GM21529 (cell line): ENCODE results near the gene MYH9.
"Not testable (repeated sequence)": the region's sequence is repeated elsewhere in the genome, so short reads cannot be mapped to it uniquely, and the experiment has no call there.

Experiments
- ATAC-seq: cut with Tn5 transposase; IDR thresholded peaks from one replicate; pipeline ENCODE4 v1.9.1; 2021; ENCODE audit not compliant: unreplicated experiment

MYH9 gene

GRCh38 chr22:36415415-36416168 is 27.8 kb upstream of the MYH9 start:
- no peak for ATAC-seq

- ATAC-seq = no peak
Observed at GRCh38 chr22:36413022-36413775, 25.4 kb upstream of the MYH9 start.

DNA sequence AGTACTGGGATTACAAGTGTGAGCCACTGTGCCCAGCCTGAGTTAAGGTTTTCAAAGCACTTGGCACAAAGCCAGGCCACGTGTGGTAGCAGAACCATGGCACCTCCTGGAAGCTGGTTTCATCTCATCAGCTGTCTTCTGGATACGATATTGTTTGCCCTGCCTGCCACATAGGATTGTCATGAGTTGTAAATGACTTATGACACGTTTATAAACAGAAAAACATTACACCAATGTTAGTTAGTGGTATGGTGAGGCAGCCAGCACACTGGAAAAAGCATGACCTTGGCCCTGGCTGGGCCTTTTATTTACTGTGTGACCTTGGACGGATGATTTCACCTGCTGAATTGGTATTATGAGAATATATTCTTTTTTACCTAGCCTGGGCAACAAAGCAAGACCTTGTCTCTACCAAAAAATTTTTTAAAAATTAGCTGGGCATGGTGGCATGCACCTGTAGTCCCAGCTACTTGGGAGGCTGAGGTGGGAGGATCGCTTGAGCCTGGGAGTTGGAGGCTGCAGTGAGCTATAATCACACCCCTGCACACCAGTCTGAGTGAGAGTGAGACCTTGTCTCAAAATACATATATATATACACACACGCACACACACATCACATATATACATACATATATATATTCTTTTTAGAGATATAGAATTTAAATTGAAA is 24.0 kb upstream of the MYH9 start:
- no peak for ATAC-seq

DNA sequence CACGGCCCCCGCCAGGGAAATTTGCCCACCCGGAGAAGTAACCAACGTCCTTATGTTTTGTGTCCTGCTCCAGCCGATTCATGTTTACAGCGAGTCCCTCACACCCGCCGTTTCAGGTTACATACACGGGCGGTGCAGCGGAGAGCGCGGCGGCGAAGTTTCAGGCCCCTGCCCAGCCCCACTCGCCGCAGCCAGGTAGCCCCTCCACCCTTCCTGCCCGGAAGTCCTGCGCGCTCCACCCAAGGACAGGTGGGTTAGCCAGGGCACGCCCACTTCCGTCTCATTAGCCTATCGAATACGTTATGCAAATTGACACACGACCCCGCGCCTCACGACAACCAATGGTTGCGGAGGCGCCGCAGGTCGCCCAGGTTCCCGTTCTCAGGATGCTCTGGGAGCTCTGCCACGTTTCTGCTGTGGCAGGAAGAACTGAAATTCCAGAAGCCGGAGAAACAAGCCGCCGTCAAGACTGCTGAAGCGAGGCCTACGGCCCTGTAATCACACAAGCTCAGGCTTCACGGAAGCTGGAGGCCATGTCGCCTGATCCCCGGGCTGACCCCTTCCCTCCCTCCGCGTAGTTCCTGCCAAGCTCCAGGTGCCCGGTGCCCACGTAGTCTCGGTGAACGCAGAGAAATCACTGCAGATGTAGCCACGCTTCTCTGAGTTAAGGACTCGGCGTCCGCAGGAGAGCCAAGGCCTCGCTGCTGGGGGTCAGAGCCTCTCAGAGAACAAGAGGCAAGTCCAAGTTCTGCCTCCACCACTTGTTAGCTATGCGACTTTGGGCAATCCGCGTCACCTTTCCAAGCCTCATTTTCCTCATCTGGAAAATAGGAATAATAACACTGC is 22.4 kb upstream of the MYH9 start:
- no peak for ATAC-seq

GRCh38 chr22:36409554-36409910 is 21.8 kb upstream of the MYH9 start:
- ATAC-seq = not testable (repeated sequence)

GRCh38 chr22:36409056-36409455 is 21.3 kb upstream of the MYH9 start:
- no peak for ATAC-seq

- no peak for ATAC-seq
Observed at GRCh38 chr22:36406721-36407120, 19.0 kb upstream of the MYH9 start.

DNA sequence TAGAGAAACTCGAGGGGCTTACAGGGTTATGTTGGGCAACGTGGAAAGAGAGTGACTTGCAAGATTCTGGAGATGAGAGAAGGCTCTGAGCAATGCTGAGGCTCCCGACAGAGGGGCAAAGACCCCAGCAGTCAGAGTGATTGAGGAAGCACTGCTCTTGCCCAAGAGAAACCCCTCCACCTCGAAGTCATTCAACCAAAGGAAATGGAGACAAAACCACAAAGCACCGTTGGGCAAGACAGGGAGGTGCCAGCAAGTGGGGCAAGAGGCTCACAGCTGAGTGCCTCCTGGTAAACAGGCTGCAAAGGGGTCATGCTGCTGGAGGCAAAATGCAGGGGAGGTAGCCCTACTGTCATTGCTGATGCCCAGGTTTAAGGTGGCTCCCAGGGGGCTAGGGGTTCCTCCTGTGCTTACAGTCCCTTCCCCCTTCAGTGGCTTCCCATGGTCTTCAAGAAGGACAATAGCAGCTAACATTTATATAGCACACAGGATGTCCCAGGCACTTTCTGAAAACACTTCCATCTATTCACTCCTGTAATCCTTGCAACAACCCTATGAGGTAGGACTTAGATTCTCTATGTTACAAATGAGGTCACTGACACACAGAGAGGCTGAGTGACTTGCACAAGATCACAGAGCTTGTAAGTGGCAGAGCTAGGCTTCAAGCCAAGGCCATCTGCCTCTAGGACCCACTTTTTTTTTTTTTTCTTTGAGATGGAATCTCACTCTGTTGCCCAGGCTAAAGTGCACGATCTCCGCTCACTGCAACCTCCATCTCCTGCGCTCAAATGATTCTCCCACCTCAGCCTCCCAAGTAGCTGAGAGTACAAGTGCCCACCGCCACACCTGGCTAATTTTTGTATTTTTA is 18.1 kb upstream of the MYH9 start:
- ATAC-seq = no peak

DNA sequence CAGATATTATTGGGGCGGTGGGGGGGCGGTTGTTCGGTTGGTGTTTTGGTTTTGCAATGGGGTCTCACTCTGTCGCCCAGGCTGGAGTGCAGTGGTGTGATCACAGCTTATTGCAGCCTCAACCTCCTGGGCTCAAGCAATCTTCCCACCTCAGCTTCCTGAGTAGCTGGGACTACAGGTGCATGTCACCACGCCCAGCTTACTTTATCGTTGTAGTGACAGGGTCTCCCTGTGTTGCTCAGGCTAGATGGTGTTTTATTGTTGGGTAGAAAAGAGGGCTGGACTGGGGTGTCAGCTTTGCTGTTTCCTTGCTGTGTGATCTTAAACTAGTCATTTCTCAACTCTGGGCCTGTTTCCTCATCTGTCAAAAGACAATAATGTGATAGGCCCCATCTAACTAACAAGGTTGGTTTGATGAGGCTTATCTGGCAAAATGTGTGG is 17.5 kb upstream of the MYH9 start:
- ATAC-seq = no peak

- no peak for ATAC-seq
Observed at GRCh38 chr22:36404446-36404845, 16.7 kb upstream of the MYH9 start.

- no peak for ATAC-seq
Observed at GRCh38 chr22:36399472-36399778, 11.7 kb upstream of the MYH9 start.

- ATAC-seq = no peak
Observed at GRCh38 chr22:36398601-36399471, 11.1 kb upstream of the MYH9 start.

DNA sequence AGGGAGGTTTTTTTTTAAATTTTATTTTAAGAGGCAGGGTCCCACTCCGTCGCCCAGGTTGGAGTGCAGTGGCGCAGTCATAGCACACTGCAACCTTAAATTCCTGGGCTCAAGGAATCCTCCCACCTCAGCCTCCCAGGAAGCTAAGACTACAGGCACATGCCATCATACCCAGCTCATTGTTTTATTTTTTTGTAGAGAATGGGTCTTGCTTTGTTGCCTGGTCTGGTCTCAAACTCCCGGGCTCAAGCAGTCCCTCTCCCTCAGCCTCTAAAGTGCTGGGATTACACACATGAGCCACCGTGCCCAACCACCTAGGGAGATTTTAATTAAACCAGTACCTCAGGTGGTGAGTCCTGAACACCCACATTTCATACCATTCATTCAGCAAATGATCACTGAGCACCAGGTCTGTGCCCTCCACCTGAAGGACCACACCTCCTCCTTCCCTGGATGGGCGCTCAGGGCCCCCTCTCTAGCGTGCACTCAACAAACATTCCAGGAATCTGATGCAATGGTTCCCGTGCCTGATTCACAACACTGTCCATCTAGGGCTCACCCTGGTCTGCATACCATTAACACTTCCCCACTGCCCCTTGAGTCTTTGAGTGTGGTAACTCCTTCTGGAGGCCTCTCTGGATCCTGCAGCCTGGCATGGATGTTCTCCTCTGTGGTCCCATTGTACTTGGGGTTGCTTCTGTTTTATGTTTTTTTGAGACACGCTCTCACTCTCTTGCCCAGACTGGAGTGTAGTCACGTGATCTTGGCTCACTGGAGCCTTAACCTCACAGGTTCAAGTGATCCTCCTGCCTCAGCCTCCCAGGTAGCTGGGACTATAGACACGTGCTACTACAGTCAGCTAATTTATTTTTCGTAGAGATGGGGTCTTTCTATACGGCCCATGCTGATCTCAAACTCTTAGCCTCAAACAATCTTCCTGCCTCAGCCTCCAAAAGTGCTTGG is 9.6 kb upstream of the MYH9 start:
- ATAC-seq = no peak

DNA sequence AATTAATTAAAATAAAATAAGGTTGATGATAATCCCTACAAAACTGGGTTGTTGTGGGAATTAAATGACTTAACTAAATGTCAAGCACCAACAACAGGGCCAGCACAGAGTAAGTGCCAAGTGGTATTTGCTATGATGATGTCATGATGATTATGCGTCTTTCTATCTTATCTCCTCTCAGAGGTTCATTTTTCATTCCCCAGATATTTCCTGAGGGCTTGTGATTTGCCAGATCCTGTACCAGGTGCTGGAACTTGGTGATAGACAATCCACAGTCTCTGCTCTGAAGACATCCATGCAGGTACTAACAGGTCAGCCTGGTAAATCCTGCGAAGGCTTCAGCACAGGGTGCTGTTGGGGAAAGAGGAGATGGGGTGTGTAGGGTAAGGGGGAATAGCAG is 8.1 kb upstream of the MYH9 start:
- no peak for ATAC-seq

GRCh38 chr22:36395055-36395849 is 7.5 kb upstream of the MYH9 start:
- no peak for ATAC-seq

- no peak for ATAC-seq
Observed at GRCh38 chr22:36391638-36392037, 3.9 kb upstream of the MYH9 start.

DNA sequence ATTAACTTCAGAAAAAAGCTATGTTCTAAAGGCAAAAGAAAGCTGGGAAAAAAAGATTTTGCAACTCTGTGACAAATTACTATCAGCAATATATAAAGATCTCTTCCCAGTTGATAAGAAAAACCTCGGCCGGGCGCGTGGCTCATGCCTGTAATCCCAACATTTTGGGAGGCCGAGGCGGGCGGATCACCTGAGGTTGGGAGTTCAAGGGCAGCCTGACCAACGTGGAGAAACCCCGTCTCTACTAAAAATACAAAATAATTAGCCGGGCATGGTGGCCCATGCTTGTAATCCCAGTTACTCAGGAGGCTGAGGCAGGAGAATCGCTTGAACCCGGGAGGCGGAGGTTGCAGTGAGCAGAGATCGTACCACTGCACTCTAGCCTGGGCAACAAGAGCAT is 1.4 kb upstream of the MYH9 start:
- not testable (repeated sequence) for ATAC-seq

GRCh38 chr22:36387709-36387958 is 133 bp downstream of the MYH9 start:
- peak; percentile 2 for ATAC-seq
